ENCODE measurements around the gene TLL2.

DNA sequence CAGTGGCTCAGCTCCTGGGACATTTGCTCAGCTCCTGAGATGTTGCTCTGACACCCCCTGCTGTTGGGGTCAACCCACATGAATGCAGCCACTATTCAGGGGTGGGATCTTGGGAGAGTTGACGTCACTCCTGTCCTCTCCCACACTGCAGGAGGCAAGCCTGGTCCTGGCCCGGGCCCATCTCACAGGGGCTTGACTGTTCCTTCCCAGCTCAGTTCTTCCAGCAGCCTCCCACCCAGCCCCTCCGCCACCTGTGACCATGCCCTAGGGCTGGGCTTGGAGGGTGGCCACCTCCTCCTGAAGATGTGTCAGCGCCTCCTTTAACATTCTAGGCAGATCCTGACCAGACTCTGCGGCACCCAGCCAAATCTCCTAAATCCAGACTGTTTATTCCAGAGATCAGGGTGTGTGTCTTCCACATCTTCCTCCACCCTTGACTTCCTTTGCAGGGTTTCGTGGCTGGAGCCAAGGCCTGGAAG lies 135.9 kb downstream of the TLL2 start:
- TF ChIP-seq CTCF (IDR thresholded peaks at IDR 0.05) (peak in 3 of 4 experiments; percentile 9 to 21 (median 12)), POLR2A (IDR thresholded peaks at IDR 0.05) (no peak)
